Smooth muscle cell (in vitro differentiated cells): ENCODE measurements around the gene CPVL. TPM values are rescaled to one million over a fixed set of nuclear protein-coding genes. Genes with fewer than 3 reads are reported as not detected.

Source experiments
- DNase-seq: peaks from one replicate; lab custom pipeline; 2025; ENCODE audit not compliant: unreplicated experiment; lab: John Stamatoyannopoulos, UW
- H2AFZ ChIP-seq: fragments of 200-600 bp; sonication (generic); 2 replicates; pipeline ENCODE4 v1.6.0; 2016; ENCODE audit warnings: antibody characterized with exemption, low read depth, mild to moderate bottlenecking
- H3F3A ChIP-seq: fragments of 200-600 bp; sonication (generic); 2 replicates; pipeline ENCODE4 v1.6.0; 2017; ENCODE audit warnings: antibody characterized with exemption, low read depth
- H3K27ac ChIP-seq: fragments of 200-600 bp; sonication (generic); 2 replicates; pipeline ENCODE4 v1.5.1; 2016; ENCODE audit warnings: low read depth, mild to moderate bottlenecking
- H3K27me3 ChIP-seq: fragments of 200-600 bp; sonication (generic); 2 replicates; pipeline ENCODE4 v1.6.1; 2016; ENCODE audit warnings: low read depth, mild to moderate bottlenecking
- H3K36me3 ChIP-seq: fragments of 200-600 bp; sonication (generic); 2 replicates; pipeline ENCODE4 v1.5.1; 2016; ENCODE audit warnings: low read depth
- H3K4me1 ChIP-seq: fragments of 200-600 bp; sonication (generic); 2 replicates; pipeline ENCODE4 v1.5.1; 2016; ENCODE audit warnings: low read depth
- H3K4me2 ChIP-seq: fragments of 200-600 bp; sonication (generic); 2 replicates; pipeline ENCODE4 v1.6.0; 2016; ENCODE audit warnings: mild to moderate bottlenecking
- H3K4me3 ChIP-seq: fragments of 200-600 bp; sonication (generic); 2 replicates; pipeline ENCODE4 v1.5.1; 2016; ENCODE audit warnings: mild to moderate bottlenecking
- H3K79me2 ChIP-seq: fragments of 200-600 bp; sonication (generic); 2 replicates; pipeline ENCODE4 v1.6.0; 2016; ENCODE audit warnings: low read depth, mild to moderate bottlenecking
- H3K9ac ChIP-seq: fragments of 200-600 bp; sonication (generic); 2 replicates; pipeline ENCODE4 v1.6.0; 2016; ENCODE audit warnings: low read depth
- H3K9me3 ChIP-seq: fragments of 200-600 bp; sonication (generic); replicated peaks from 2 replicates; pipeline ENCODE4 v1.5.1; 2016; ENCODE audit warnings: low read depth
- H4K20me1 ChIP-seq: fragments of 200-600 bp; sonication (generic); 2 replicates; pipeline ENCODE4 v1.6.0; 2016; ENCODE audit warnings: low read depth
- WGBS: methylation state at CpG from one replicate; pipeline ENCODE4 v1.1.7; 2016; ENCODE audit warnings: low lambda C conversion rate; 5-methylcytosine and 5-hydroxymethylcytosine counted together
- polyA plus RNA-seq: library from polyadenylated mRNA; unstranded; fragments of >200 nt; fragmentation: Nextera tagmentation; extraction: Ambion mirVana; gene quantifications from 2 replicates; pipeline ENCODE4 v1.2.1, GENCODE V29; 2016
- total RNA-seq: library from RNA; depleted of rRNA; stranded (reverse); fragments of >200 nt; gene quantifications from 2 replicates; pipeline ENCODE4 v1.2.3, GENCODE V29; 2014
- TF ChIP-seq, protein P1 (sequence below): fragments of 200-600 bp; sonication (generic); IDR thresholded peaks from 2 replicates; pipeline ENCODE4 v1.5.1; 2017; ENCODE audit warnings: borderline replicate concordance, mild to moderate bottlenecking, antibody characterized with exemption; ENCODE audit not compliant: insufficient read depth, poor library complexity, severe bottlenecking

The CPVL gene
- total and polyA plus RNA-seq, 2 experiments from 2014 or later: 7.2 to 29.8 TPM

DNA sequence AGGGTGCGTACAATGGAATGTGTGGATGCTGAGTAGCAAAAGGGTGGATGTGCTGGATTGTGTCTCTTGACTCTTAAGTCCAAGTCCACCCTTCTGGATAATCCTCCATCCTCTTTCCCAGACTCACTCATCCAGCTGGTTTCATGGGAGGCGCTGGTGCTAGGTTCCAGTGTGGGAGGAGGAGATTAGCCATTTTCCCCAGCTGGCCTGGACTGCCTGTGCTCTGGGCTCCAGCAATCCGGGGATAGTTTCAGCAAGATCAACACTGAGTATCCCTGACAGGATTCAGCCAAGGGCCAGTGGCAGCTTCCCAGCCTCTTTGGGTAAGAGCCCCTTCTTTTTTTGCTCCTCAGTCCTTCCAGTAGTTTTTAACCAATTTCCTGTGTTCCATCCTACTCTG, 166.6 kb downstream of the CPVL start:
- no peak overlapping the region for H3K9ac ChIP-seq
- DNase-seq: no peak
- peaks cover 26% of the 10 kb centered on the region for H3F3A ChIP-seq
- no peaks in the 10 kb centered on the region for H4K20me1 ChIP-seq
- no peak overlapping the region for H2AFZ ChIP-seq
- H3K36me3 ChIP-seq: no peaks in the 10 kb centered on the region
- H3K79me2 ChIP-seq: no peaks in the 10 kb centered on the region
- TF ChIP-seq, protein P1, sequence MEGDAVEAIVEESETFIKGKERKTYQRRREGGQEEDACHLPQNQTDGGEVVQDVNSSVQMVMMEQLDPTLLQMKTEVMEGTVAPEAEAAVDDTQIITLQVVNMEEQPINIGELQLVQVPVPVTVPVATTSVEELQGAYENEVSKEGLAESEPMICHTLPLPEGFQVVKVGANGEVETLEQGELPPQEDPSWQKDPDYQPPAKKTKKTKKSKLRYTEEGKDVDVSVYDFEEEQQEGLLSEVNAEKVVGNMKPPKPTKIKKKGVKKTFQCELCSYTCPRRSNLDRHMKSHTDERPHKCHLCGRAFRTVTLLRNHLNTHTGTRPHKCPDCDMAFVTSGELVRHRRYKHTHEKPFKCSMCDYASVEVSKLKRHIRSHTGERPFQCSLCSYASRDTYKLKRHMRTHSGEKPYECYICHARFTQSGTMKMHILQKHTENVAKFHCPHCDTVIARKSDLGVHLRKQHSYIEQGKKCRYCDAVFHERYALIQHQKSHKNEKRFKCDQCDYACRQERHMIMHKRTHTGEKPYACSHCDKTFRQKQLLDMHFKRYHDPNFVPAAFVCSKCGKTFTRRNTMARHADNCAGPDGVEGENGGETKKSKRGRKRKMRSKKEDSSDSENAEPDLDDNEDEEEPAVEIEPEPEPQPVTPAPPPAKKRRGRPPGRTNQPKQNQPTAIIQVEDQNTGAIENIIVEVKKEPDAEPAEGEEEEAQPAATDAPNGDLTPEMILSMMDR: no peak
- H3K4me1 ChIP-seq: peaks cover 27% of the 10 kb centered on the region
- WGBS: 21% methylated on average over 3 of the region's 3 CpGs
- H3K27me3 ChIP-seq: no peaks in the 10 kb centered on the region
- peak overlapping the region; percentile 83 for H3K27ac ChIP-seq
- H3K4me3 ChIP-seq: no peak overlapping the region
- no peaks in the 10 kb centered on the region for H3K9me3 ChIP-seq
- H3K4me2 ChIP-seq: peak overlapping the region; percentile 79

DNA sequence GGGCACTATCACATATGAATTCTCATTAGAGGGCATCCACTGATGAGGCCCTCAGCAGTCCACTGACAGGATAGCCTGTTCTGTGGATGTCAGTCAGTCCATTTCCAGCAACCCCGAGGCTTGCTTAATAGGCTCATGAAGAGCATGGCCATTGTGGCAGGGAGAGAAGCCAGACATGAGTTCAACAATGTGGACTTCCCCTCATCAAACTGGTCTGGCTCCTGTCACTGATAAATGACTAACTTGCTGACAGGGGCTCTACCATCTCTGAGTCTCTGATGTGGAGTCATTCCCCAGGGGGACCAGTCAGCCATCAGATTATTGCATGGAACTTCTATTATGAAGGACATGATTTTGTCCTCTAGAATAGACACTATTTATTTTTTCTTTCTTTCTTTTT, 168.5 kb downstream of the CPVL start:
- Histone ChIP-seq H3K9me3 (peaks cover under 1% of the 10 kb centered on the region), H2AFZ (no peak overlapping the region), H3F3A (peaks cover 26% of the 10 kb centered on the region), H3K79me2 (no peaks in the 10 kb centered on the region), H3K27ac (no peak overlapping the region), H4K20me1 (no peaks in the 10 kb centered on the region), H3K9ac (no peak overlapping the region), H3K4me2 (no peak overlapping the region), H3K4me3 (no peak overlapping the region), H3K36me3 (no peaks in the 10 kb centered on the region), H3K4me1 (peaks cover 17% of the 10 kb centered on the region), H3K27me3 (no peaks in the 10 kb centered on the region)
- no peak for DNase-seq
- TF ChIP-seq, protein P1: no peak
- 0% methylated on average over 1 of the region's 1 CpG for WGBS

DNA sequence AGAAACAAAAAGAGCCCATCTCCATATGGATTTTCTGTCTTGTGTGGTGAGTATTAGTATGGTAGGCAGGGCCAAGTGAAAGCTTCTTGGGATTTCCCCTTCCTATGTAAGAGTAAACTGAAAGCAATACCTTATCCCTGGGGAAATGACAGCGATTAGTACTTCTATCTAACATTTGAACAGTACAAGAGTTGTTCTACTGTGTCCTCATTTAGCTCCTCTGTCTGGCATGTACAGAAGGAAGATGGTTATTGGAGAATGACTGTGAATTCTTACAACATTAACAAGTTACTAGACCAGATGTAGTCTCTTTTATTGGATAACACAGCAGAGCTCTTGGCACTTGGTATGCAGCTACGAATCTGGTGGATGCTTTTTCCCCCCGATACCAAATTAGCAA, 170.3 kb downstream of the CPVL start:
- WGBS: 60% methylated on average over 3 of the region's 3 CpGs
- H3K27ac ChIP-seq: no peak overlapping the region

DNA sequence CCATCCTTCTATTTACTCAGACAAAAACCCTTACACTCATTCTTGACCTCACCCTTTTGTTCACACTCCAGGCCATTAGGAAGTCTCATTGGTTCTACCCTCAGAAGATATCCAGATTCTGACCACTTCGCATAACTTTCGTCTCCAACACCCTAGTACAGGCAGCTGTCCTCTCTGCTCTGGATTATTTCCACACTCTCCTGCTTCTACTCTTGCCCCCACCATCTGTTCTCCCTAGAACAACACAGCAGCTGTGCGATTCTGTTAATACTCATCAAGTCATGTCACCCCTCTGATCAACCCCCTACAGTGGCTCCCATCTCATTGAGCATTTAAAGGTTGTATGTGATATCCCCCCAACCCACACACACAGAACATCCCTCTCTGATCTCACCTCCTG, 172.7 kb downstream of the CPVL start:
- 91% methylated on average over 3 of the region's 3 CpGs for WGBS
- H3K36me3 ChIP-seq: no peaks in the 10 kb centered on the region
- peaks cover 4% of the 10 kb centered on the region for H3F3A ChIP-seq
- no peaks in the 10 kb centered on the region for H3K4me1 ChIP-seq
- no peaks in the 10 kb centered on the region for H4K20me1 ChIP-seq
- no peak for DNase-seq
- TF ChIP-seq, protein P1: no peak
- peaks cover 14% of the 10 kb centered on the region for H3K9me3 ChIP-seq
- H3K27ac ChIP-seq: no peak overlapping the region
- H2AFZ ChIP-seq: no peak overlapping the region
- H3K9ac ChIP-seq: no peak overlapping the region
- H3K4me3 ChIP-seq: no peak overlapping the region
- H3K27me3 ChIP-seq: no peaks in the 10 kb centered on the region
- H3K4me2 ChIP-seq: no peak overlapping the region
- no peaks in the 10 kb centered on the region for H3K79me2 ChIP-seq

More for the DNA sequence above, 170.3 kb downstream of the CPVL start:
- Histone ChIP-seq H3K4me2 (no peak overlapping the region), H3F3A (peaks cover 21% of the 10 kb centered on the region), H3K36me3 (no peaks in the 10 kb centered on the region), H3K27me3 (no peaks in the 10 kb centered on the region), H3K79me2 (no peaks in the 10 kb centered on the region), H3K9ac (no peak overlapping the region), H2AFZ (no peak overlapping the region), H3K9me3 (peaks cover 14% of the 10 kb centered on the region), H3K4me3 (no peak overlapping the region), H4K20me1 (no peaks in the 10 kb centered on the region), H3K4me1 (peaks cover 9% of the 10 kb centered on the region)
- no peak for DNase-seq
- TF ChIP-seq, protein P1: no peak
